ENCODE measurements around the gene RNF113A. TPM values are rescaled to one million over a fixed set of nuclear protein-coding genes. Genes with fewer than 3 reads are reported as not detected.

Gene RNF113A
- total and polyA plus RNA-seq, 2 of the 8 experiments (the other 6 are each of a cell fraction or from before 2014, with no cell fraction given) = 10.3 to 14.2 TPM

- Histone ChIP-seq H2BK12ac (ENCODE audit: low read depth, low read length) (no peak overlapping the region), H3K4me2 (ENCODE audit: insufficient read depth in 1 of 2, low read depth in 2 of 2, low read length in 2 of 2) (no peak overlapping the region), H4K91ac (replicated peaks; ENCODE audit: insufficient read length, low read length) (no peak overlapping the region), H2BK20ac (ENCODE audit: low read length) (no peak overlapping the region), H2AFZ (ENCODE audit: low read length) (no peak overlapping the region), H3K23me2 (ENCODE audit: low read depth, low read length) (no peaks in the 10 kb centered on the region), H3K27ac (ENCODE audit: low read depth, low read length) (no peak overlapping the region), H3K23ac (ENCODE audit: insufficient read length) (no peak overlapping the region), H4K5ac (ENCODE audit: insufficient read length, low read depth, low read length) (no peak overlapping the region), H2BK5ac (ENCODE audit: low read depth, low read length) (no peak overlapping the region), H3K9me3 (ENCODE audit: insufficient read depth in 2 of 2, low read depth in 1 of 2, low read length in 1 of 2) (no peaks in the 10 kb centered on the region), H3K27me3 (replicated peaks in 1 of 4; ENCODE audit: control insufficient read depth in 3 of 4, extremely low read depth in 1 of 4, insufficient read depth in 3 of 4, low read length in 3 of 4) (no peaks in the 10 kb centered on the region), H3K56ac (replicated peaks; ENCODE audit: insufficient read length, low read depth, low read length) (no peak overlapping the region), H3K14ac (ENCODE audit: insufficient read length) (no peak overlapping the region), H4K20me1 (replicated peaks in 1 of 2; ENCODE audit: control insufficient read depth in 1 of 2, insufficient read depth in 2 of 2, low read length in 2 of 2) (no peaks in the 10 kb centered on the region), H4K8ac (ENCODE audit: extremely low read depth, insufficient read depth, low read length) (no peak overlapping the region), H3K36me3 (ENCODE audit: control insufficient read depth in 2 of 4, insufficient read depth in 4 of 4, low read length in 3 of 4) (peaks cover 0 to 5% (median 1%) of the 10 kb centered on the region in 4 experiments; a peak in 3 of 8 replicates), H3K4ac (replicated peaks; ENCODE audit: insufficient read length, low read depth, low read length) (no peak overlapping the region), H3K4me1 (replicated peaks in 1 of 4; ENCODE audit: control insufficient read depth in 3 of 4, insufficient read depth in 4 of 4, low read length in 3 of 4) (no peaks in the 10 kb centered on the region), H3K9ac (replicated peaks in 1 of 4; ENCODE audit: extremely low read depth in 1 of 4, low read depth in 3 of 4, low read length in 3 of 4) (no peak overlapping the region), H2AK5ac (ENCODE audit: low read depth, low read length) (no peak overlapping the region), H3K79me1 (ENCODE audit: low read depth, low read length) (no peaks in the 10 kb centered on the region), H2BK15ac (ENCODE audit: low read length) (no peak overlapping the region), H3K79me2 (ENCODE audit: control insufficient read depth in 1 of 2, insufficient read depth in 2 of 2, low read length in 2 of 2) (no peaks in the 10 kb centered on the region), H3K18ac (ENCODE audit: extremely low read depth, low read length) (no peak overlapping the region), H3K4me3 (ENCODE audit: extremely low read depth in 1 of 4, insufficient read depth in 2 of 4, low read depth in 3 of 4, low read length in 4 of 4) (no peak overlapping the region), H2BK120ac (replicated peaks; ENCODE audit: low read depth, low read length) (no peak overlapping the region)
- DNase-seq (ENCODE audit: low read depth in 1 of 2, low spot score in 2 of 2) (no peak), FAIRE-seq (no peak)
- WGBS, 2 experiments (ENCODE audit: extremely low coverage in 1 of 2, insufficient coverage in 1 of 2, insufficient read length in 1 of 2, insufficient replicate concordance in 2 of 2, low coverage in 1 of 2, low lambda C conversion rate in 2 of 2, missing lambda C conversion rate in 1 of 2) = 82% methylated on average over 6 of the region's 7 CpGs; no CpG with 5 or more reads in 1 of the 2 experiments
- POLR2A ChIA-PET (ENCODE audit: partially characterized antibody) = interaction anchor here (1.4 to 2.5 kb wide), 4 partner anchors 9 to 45 kb away, joined by 3 to 9 read pairs (median 6); partner anchors contain the start of genes NDUFA1, RNF113A and RPL39
- CTCF ChIA-PET (ENCODE audit: partially characterized antibody) = no interaction called here
- TF ChIP-seq KDM5A (IDR thresholded peaks at IDR 0.05; ENCODE audit: low read length) (no peak), RNF2 (IDR thresholded peaks at IDR 0.05; ENCODE audit: borderline replicate concordance, low read depth, low read length, missing control alignments, poor library complexity, severe bottlenecking) (no peak), MAX (IDR thresholded peaks at IDR 0.05) (no peak), EGR1 (IDR thresholded peaks at IDR 0.05; ENCODE audit: borderline replicate concordance, low read depth, low read length) (no peak), FOSL1 (IDR thresholded peaks at IDR 0.05; ENCODE audit: insufficient read depth, low read depth, low read length) (no peak), ATF2 (IDR thresholded peaks at IDR 0.05; ENCODE audit: low read length) (no peak), HDAC6 (IDR thresholded peaks at IDR 0.05; ENCODE audit: low read depth, low read length) (no peak), POU5F1 (IDR thresholded peaks at IDR 0.05; ENCODE audit: low read depth, low read length) (no peak), CREB1 (IDR thresholded peaks at IDR 0.05) (no peak), CEBPB (IDR thresholded peaks at IDR 0.05; ENCODE audit: low read depth, low read length) (no peak), TEAD4 (IDR thresholded peaks at IDR 0.05; ENCODE audit: low read depth, low read length) (no peak), ZNF274 (IDR thresholded peaks at IDR 0.05; ENCODE audit: borderline replicate concordance, extremely low read depth, low read length) (no peak)
Observed at GRCh38 chrX:119826399-119826959, 45.1 kb downstream of the RNF113A start.

Data from H1 (cell line).